Activated effector memory CD4-positive, alpha-beta T cell treated with anti-CD3 and anti-CD28 coated beads, Interleukin-2, amount 50 U/mL, for 16 hours (primary cell): ENCODE data around the gene NLRC5.
"Not testable (repeated sequence)": the region's sequence is repeated elsewhere in the genome, so short reads cannot be mapped to it uniquely, and the experiment has no call there.

Source experiments
- DNase-seq: peaks from one replicate; pipeline ENCODE4 v3.0.0-alpha.2; 2020

The NLRC5 gene

DNA sequence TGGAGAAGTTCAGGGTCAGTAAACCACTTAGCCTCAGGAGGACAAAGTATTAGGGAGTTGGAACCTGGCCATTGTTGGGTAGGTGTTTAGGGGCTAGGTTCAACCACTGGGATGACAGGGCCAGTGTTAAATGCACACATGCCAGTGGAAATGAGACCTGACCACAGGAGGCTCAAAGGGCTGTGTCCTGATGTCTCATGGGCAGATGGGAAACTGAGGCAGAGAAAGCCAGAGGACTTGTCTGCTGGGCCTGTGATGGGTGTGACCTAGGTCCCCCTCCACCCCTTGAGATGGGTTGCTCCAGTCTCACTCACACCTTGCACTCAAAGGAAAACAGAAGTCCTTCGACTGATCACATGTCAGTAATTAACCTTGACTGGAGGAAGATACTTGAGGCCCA lies 119.1 kb downstream of the NLRC5 start:
- DNase-seq: no peak

DNA sequence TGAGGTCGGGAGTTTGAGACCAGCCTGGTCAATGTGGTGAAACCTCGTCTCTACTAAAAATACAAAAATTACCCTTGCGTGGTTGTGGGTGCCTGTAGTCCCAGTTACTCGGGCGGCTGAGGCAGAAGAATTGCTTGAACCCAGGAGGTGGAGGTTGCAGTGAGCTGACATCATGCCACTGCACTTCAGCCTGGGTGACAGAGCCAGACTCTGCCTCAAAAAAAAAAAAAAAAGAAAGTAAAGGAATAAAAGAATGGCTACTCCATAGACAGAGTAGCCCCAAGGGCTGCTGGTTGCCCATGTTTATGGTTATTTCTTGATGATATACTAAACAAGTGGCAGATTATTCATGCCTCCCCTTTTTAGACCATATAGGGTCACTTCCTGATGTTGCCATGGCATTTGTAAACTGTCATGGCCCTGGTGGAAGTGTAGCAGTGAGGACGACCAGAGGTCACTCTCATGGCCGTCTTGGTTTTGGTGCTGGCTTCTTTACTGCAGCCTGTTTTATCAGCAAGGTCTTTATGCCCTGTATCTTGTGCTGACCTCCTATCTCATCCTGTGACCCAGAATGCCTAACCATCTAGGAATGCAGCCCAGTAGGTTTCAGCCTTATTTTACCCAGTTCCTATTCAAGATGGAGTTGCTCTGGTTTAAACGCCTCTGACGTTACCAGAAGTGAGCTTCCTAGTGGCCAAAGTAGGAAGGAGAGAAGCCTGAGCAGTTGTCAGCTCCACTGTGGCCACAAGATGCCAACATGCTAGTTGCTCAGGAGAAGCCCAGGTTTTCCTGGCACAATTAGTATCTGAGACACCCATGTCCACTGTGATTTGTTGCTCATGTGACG lies 120.1 kb downstream of the NLRC5 start:
- DNase-seq: not testable (repeated sequence)

DNA sequence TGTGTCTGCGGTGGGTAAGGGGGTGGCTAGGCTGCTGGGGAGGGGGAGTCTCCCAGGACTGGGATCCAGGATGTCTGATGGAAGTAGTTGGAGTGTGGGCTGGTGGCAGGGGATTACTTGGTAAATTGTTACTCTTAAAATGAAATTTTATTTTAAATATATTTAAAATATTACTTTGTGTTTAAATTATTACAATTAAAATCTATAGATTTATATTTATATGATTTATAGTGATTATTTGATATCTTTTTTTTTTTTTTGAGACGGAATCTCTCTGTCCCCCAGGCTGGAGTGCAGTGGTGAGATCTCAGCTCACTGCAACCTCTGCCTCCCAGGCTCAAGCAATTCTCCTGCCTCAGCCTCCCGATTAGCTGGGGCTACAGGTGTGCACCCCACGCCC lies 121.6 kb downstream of the NLRC5 start:
- DNase-seq: no peak

DNA sequence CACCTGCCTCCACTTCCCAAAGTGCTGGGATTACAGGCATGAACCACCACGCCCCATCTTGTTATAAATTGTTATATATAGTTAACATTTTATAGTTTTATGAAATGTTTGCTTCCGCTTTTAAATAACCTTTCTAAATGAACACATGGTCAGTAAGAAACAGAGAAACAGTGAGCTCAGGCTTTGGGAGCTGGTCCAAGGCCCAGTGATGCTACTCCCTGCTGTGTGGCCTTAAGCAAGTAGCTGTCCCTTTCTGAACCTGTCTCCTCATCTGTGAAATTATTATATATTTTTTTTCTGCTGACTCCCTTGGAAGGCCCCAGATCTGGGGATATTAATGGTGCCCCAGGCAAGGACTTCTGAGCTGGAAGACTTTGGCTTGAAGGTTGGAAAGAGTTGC lies 122.1 kb downstream of the NLRC5 start:
- no peak for DNase-seq

DNA sequence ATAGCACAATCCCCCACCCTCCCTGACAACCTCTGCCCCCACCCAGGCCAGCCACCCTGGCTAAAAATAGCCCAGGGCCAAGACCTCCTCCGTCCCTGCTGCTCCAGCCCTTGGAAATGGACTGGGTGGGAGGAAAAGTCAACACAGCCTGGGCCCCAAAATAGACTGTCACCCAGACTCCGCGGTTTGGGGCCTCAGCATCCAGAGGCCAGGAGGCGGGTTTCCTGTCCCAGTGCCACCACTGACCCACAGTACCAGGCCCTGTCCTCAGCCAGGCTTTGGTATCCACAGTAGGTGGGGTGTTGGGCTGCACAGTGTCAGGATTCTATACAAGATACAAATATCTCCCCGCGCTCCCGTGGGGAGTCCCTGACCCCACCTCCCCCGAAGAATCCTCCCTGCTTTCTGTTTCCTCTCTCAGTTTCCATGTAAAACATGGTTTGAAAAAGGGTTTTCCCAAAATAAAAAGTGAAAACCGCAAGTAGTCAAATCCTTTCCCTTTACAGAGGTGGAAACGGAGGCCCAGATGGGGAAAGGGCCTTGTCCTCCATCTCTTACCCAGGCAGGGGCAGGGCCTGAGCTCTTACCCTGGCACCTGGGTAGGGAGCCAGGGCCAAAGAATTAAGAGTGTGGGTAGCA lies 123.2 kb downstream of the NLRC5 start:
- DNase-seq: no peak

DNA sequence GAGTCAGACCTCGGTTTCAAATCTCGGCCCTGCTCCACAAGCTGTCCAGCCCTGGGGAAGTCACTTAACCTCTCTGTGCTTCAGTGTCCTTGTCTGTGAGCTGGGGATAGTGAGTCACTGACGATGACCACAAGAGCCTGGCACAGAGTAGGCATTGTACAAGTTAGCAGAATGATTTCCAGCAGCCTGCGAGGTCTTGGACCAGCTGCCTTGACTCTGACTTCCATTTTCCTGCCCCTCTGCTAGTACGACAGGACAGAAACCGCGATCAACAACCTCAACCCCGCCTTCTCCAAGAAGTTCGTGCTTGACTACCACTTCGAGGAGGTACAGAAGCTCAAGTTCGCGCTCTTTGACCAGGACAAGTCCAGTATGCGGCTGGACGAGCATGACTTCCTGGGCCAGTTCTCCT lies 123.7 kb downstream of the NLRC5 start:
- no peak for DNase-seq

DNA sequence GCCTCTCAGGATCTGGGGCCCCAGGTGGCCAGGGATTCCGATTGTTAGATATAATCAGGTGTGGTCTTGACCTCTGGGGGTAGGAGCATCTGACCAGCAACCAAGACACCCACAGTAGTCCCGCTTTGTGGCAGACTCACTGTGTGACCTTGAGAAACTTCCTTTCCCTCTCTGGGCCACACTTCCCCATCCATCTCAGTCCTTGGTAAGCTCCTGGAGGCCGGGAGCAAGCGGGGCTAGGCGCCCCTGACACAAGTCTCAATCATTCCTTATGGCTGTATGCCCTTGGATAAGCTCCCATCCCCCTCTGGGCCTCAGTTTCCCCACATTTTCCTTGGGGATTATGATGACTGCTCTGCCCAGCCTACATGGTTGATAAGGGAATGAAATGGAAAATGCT lies 124.3 kb downstream of the NLRC5 start:
- DNase-seq: no peak

DNA sequence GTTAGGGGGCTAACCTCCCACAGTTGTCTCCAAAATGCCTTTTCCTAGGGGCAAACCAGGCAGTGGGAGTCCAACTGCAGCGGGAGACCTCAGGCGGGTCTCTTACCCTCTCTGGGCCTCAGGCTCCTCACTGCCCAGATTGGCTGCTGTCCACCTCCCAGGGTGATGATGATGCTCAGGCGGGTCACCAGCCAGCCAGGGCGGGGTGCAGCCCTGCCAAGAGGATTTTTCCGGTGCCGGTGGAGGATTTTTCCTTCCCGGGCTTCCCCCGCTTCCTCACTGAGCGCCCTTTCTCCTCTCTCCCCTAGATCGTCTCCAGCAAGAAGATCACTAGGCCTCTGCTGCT lies 125.8 kb downstream of the NLRC5 start:
- DNase-seq: no peak

DNA sequence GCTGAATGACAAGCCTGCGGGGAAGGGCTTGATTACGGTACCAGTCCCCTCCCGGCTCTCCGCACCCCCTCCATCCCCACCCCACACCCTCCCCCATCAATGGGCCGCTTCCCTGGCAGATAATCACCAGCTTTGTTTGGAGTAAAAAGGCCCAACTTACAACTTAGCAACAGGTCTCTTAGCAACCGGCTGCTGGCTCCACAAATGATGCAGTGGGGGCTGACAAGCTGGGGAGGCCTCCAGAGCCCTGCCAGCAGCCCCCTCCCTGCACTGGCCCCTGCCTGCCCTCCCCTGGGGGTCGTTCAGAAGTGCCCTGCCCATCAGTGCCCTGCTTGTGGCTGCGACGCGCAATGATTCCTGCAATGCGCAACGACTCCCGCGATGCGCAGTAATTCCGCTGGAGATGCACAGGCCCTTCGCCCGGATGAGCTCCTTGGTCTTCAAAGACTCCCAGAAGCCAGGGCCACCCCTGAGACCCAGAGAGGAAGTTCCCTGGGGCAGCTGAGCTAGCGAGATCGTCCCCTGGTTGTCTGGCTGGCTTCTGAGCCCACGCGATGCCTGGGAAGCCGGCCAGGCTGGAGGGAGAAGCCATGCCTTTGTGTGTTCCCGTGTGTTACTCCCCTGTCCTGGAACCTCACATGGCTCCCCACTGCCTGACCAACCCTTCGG lies 126.3 kb downstream of the NLRC5 start:
- no peak for DNase-seq

DNA sequence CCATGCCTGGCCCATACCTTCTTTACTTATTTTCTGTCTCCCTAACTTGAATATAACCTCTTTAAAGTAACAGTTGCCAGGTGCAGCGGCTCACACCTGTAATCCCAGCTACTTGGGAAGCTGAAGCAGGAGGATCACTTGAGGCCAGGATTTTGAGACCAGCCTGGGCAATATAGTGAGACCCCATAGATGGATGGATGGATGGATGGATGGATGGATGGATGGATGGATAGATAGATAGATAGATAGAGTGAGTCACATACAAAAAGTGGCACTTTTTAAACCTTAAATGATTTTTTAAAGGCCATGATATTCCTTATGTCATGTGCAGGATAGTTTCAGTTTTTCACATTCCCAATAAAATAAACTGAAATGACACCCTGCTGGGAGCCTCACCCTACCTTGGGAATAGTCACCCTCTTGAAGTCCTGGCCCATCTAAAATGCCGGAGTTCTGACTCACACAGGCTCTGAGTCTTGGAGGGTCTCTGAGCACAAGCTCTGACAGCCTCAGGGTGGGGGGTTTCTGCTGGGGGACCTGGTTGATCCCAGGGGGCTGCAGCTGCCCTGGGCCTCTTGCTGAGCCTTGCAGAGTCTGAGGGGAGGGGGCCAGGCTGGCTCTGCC lies 129.2 kb downstream of the NLRC5 start:
- DNase-seq: no peak

DNA sequence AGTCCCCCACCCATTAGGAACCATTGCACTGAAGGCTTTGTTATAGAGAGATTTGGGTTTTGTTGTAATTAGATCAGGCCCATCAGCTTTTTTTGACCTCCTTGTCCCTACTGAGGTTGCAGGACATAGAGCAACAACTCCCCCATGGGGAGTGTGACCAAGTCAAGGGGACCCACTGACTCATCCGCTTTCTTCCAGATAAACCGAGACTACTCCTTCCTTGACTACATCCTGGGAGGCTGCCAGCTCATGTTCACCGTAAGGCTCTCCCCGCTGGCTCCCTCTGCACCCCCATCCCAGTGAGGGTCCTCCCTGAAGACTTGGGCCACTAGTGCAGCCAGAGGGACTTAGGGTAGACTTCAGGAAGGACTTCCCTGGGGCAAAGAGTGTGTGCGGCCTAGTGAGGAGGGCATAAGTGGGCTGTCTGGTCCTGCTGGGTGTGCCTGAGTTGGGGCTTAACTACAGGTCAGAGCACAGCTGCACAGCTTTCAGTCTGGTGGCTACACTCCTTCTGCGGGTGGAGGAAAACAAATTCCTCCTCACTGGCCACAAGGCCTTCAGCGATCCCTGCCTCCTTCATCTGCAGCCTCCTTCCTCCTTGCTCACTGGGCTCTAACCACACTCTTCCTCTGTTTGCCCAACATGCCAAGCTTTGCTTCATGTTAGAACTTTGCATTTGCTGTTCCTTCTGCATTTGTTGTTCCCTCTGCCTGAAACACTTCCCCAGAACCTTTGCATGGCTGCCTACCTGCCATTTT lies 134.0 kb downstream of the NLRC5 start:
- DNase-seq: no peak

DNA sequence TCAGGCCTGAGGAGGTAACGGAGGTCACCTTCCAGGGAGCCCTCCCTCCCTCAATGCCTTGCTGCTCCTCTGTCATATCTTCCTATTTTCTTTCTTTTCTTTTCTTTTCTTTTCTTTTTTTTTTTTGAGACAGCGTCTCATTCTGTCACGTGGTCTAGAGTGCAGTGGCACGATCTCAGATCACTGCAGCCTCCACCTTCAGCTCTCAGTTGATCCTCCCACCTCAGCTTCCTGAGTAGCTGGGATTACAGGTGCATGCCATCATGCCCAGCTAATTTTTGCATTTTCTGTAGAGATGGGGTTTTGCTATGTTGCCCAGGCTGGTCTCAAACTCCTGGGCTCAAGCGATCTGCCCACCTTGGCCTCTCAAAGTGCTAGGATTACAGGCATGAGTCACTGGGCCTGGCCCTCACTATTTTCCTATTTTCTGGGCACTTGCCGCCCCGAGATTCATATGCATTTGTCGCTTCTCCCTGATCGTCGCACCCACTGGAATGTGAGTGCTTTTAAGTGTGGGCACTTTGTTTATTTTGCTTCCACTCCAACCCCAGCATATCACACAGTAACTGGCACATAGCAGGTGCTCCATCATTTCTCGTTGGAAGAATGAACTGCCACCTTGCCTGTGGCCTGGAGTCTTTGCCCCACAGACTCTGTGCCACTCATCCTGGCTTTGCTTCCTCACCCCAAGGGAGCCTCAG lies 134.8 kb downstream of the NLRC5 start:
- DNase-seq: no peak

DNA sequence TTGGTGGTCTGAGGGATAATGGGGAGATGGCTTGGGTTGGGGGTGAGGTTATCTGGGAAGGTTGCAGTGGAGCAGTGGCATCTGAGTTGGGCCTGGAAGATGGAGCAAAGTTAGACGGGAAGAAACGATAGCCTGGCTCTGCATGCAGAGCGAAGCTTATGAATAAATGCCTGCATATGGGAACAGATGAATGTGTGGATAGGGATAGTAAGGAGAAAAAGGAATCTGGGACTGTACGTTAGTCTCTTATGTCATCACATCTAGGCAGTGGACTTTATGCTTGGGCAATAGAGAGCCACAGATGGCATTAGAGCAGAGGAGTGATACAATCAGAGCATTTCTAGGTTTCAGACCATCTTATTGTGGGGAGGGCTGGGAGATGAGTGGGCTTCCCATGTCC lies 136.0 kb downstream of the NLRC5 start:
- no peak for DNase-seq

DNA sequence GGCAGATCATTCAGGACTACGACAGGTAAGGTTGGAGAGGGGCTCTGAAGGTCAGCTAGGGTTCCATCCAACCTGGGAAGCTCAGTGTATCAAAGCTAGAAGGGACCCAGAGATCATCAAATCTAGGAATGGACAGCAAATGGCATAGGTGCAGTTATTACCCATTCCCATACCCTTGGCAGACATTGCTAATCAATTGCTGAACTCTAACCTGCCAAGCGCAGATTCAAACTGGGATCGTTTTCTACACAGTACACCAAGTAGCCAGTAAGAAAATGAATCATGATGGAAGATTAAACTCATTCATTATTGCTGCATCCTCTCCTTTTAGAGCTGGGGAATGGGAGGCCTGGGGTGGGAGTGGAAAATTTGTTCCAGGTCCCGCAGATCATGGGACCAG lies 136.6 kb downstream of the NLRC5 start:
- DNase-seq: no peak

DNA sequence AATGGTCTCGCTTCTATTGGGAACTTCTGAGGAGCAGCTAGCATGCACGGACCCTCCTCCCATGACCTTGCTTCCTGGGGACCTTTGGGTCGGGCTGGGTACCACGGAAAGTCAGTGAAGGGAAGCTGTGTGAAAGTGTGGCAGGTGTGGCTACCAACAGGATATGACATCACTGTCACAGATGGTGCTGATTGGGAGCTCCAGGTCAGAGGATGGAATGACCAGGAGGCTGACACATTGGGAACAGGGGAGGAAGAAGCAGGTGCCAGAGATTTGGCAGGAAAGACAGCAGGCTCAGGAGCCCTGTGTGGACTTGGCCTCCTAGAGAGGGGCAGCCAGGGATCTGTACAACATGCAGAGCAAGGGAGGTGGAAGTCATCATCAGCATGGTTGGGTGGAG lies 137.1 kb downstream of the NLRC5 start:
- DNase-seq: no peak

DNA sequence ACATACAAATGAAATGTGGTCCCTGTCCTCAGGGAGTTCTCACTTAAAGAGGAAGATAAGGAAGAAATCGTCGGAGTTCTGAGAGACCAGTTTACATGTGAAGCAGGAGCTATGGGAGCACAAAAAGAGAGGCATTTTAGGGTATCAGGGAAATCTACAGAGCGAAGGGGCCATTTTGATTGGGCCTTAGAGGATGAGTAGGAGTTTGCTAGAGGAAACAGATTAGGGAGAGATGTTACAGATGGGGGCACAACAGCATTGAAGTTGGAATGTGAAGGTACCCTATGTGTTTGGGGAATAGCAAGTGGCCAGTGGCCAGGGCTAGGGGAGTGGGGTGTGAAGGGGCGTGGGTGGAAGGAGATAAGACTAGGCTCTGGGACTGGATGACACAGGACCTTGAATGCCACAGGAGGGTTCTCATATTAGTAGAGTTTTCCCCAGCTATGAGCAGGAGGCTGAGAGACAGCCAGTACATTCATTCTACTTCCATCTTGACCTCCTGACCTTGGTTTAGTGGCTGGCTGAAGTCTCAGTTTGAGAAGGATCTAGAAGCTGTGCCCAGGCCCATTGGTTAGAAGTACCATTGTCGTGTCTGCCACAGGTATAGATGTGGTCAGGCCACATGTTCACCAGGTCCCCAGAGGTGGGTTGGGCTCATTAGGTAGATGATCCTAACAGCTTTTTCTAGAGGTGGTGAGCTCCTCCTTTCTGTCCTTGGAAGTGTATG lies 137.8 kb downstream of the NLRC5 start:
- DNase-seq: no peak

DNA sequence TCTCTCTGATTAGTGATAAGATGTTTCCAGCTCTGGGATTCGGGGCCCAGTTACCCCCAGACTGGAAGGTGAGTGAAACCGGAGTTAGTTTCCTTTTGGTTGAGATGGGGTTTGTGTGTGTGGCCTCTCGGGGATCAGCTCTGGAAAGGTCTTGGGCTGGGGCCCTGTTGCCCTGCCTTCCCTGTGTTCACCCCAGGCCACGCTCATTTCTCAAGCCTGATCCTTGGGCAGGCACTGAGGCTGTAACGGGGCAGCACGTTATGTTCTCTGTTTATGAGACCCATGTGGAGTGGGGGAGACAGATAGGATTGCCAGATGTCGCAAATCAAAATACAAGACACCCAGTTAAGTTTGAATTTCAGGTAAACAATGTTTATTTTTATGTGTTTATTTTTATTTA lies 138.5 kb downstream of the NLRC5 start:
- no peak for DNase-seq

DNA sequence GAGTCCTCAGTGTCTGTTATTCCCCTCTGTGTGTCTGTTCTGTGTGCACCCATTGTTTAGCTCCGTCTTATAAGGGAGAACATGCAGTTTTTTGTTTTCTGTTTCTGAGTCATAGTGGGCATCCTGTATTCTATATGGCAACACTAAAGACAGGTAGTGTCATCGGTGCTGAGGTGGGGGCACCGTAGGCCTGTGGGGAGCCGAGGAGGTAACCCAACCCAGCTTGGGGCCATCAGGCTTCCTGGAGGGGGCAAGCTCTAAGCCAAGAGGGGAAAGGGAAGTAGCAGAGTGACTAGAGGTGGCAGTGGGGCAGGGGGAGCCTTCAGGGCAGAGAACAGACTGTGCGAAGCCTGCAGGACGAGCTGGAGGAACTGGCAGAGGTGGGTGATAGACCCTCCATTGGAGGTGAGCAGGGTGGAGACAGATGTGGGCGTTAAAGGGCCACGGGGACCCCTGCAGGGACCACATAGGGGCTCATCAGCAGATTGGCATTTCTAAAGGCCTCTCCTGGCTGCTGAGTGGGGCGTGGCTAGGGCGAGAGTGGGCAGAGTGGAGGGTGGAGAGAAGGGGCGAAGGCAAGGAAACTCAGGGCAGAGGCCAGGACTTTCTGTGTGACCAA lies 139.5 kb downstream of the NLRC5 start:
- peak; percentile 79 for DNase-seq

DNA sequence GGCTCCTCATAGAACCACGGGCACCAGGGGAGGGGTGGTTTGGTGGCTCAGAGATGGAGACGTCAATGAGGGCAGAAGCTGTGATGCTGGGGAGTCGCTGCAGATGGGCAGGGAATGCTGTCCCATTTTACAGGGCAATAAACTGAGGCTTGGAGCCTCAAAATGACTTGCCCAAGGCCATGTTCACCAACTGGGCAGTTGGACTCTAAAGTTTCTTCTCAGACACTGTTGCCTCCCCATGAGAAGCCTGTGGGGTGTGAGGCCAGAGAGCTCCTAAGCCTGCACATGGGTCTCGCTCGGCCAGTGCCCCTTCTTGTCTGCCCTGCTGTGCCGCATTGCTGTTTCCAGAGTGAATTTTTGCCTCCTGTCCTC lies 141.6 kb downstream of the NLRC5 start:
- DNase-seq: no peak

DNA sequence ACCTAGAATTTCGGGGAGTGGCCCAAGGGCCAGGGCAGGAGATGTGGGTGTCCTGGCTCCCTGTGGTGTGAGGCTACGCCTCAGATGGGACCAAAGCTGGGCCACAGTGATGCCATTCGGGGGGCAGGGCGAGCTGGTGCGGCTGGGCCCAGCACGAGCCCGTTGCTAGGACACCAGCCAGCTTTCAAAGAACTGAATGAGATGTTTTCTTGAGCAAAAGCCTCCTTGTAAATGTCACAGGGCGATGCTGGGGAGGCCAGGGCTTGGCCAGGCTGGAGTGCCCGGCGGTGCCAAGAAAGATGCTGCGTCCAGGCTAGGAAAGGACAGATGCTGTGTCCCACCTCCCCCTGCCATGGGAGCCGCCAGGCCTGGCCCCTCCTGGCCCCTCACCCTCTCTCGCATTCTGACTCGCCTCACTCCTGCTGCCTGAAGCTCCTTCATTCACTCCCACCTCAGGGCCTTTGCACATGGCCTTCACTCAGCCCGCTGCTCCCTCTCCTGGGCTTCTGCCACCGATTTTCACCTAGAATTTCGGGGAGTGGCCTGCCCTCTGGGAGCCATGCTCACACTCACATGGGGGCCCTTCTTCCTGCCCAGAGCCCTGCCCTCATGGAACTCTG lies 142.1 kb downstream of the NLRC5 start:
- no peak for DNase-seq

DNA sequence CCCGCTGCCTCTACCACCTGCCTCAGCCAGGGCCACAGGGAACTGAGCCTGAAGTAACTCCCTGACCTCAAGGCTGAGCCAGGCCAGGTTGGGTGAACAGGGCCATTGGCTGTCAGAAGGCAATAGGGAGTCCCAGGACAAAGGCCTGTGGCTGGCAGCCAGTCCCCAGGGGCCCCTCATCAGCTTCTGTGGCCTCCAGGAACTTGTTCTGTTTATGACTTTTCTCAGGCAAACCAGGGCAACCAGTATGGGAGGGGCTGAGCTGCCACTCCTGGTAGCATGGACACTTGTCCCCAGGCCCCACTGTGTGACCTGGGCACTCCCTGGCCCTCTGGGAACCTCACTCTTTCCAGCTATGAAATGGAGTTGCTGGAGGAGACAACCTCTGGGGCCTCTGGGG lies 143.1 kb downstream of the NLRC5 start:
- DNase-seq: no peak
